ENCODE measurements around the gene RUNX1.

Gene RUNX1

GRCh38 chr21:35079181-35079580 lies 30.1 kb upstream of the RUNX1 start:
- no CpG with 5 or more reads among the region's 3 CpGs for WGBS (ENCODE audit: extremely low coverage, insufficient coverage, insufficient read length)
- Histone ChIP-seq H3K4me3 (ENCODE audit: low read depth, low read length) (no peak overlapping the region), H3K4ac (ENCODE audit: low read depth, low read length) (no peak overlapping the region), H2AK5ac (ENCODE audit: low read length) (no peak overlapping the region), H4K8ac (ENCODE audit: low read depth, low read length) (no peak overlapping the region), H3K14ac (ENCODE audit: low read length) (no peak overlapping the region), H3K79me1 (ENCODE audit: low read length) (no peaks in the 10 kb centered on the region), H3K4me2 (ENCODE audit: low read length) (no peak overlapping the region), H2AFZ (ENCODE audit: insufficient read depth, low read length, poor library complexity) (no peak overlapping the region), H3K9me3 (ENCODE audit: insufficient read depth, low read depth, low read length) (peaks cover 1% of the 10 kb centered on the region), H2BK120ac (ENCODE audit: insufficient read depth, low read length, poor library complexity) (no peak overlapping the region), H2BK12ac (ENCODE audit: low read length) (no peak overlapping the region), H3K27ac (ENCODE audit: low read depth, low read length) (no peak overlapping the region), H4K91ac (ENCODE audit: low read depth, low read length) (no peak overlapping the region), H2BK5ac (ENCODE audit: low read depth, low read length, poor library complexity) (no peak overlapping the region), H3K23ac (ENCODE audit: low read length) (no peak overlapping the region), H3K4me1 (ENCODE audit: control insufficient read depth in 1 of 2, insufficient read depth in 2 of 2, low read length in 2 of 2) (peaks cover 4 to 6% of the 10 kb centered on the region in 2 experiments), H3K36me3 (ENCODE audit: control insufficient read depth in 1 of 2, insufficient read depth in 2 of 2, low read length in 2 of 2) (no peaks in the 10 kb centered on the region), H3K27me3 (ENCODE audit: insufficient read depth, low read length) (no peaks in the 10 kb centered on the region), H3K9ac (ENCODE audit: low read length) (no peak overlapping the region), H3K18ac (ENCODE audit: low read length) (no peak overlapping the region), H4K12ac (ENCODE audit: low read depth, low read length) (no peak overlapping the region), H3K79me2 (ENCODE audit: control insufficient read depth, insufficient read depth, low read length, poor library complexity) (no peaks in the 10 kb centered on the region)
- peak; percentile 70 to 86 for DNase-seq

- Histone ChIP-seq H3K79me1 (ENCODE audit: low read length) (no peaks in the 10 kb centered on the region), H3K27me3 (ENCODE audit: insufficient read depth, low read length) (no peaks in the 10 kb centered on the region), H3K4me1 (ENCODE audit: control insufficient read depth in 1 of 2, insufficient read depth in 2 of 2, low read length in 2 of 2) (peaks cover 4 to 6% of the 10 kb centered on the region in 2 experiments), H2BK120ac (ENCODE audit: insufficient read depth, low read length, poor library complexity) (no peak overlapping the region), H3K4me3 (ENCODE audit: low read depth, low read length) (no peak overlapping the region), H2BK5ac (ENCODE audit: low read depth, low read length, poor library complexity) (no peak overlapping the region), H4K91ac (ENCODE audit: low read depth, low read length) (no peak overlapping the region), H3K4ac (ENCODE audit: low read depth, low read length) (no peak overlapping the region), H2AFZ (ENCODE audit: insufficient read depth, low read length, poor library complexity) (no peak overlapping the region), H3K23ac (ENCODE audit: low read length) (no peak overlapping the region), H3K27ac (ENCODE audit: low read depth, low read length) (no peak overlapping the region), H4K8ac (ENCODE audit: low read depth, low read length) (no peak overlapping the region), H2AK5ac (ENCODE audit: low read length) (peak overlapping the region; percentile 70), H4K12ac (ENCODE audit: low read depth, low read length) (no peak overlapping the region), H3K9me3 (ENCODE audit: insufficient read depth, low read depth, low read length) (no peaks in the 10 kb centered on the region), H3K14ac (ENCODE audit: low read length) (no peak overlapping the region), H3K18ac (ENCODE audit: low read length) (no peak overlapping the region), H3K36me3 (ENCODE audit: control insufficient read depth in 1 of 2, insufficient read depth in 2 of 2, low read length in 2 of 2) (no peaks in the 10 kb centered on the region), H3K79me2 (ENCODE audit: control insufficient read depth, insufficient read depth, low read length, poor library complexity) (no peaks in the 10 kb centered on the region), H3K9ac (ENCODE audit: low read length) (no peak overlapping the region), H3K4me2 (ENCODE audit: low read length) (no peak overlapping the region), H2BK12ac (ENCODE audit: low read length) (no peak overlapping the region)
- no peak for DNase-seq
- WGBS (ENCODE audit: extremely low coverage, insufficient coverage, insufficient read length), result no CpG with 5 or more reads among the region's 4 CpGs
Measured at GRCh38 chr21:35077975-35078374, 28.9 kb upstream of the RUNX1 start.

GRCh38 chr21:35077466-35077865 lies 28.4 kb upstream of the RUNX1 start:
- Histone ChIP-seq H2BK5ac (ENCODE audit: low read depth, low read length, poor library complexity) (no peak overlapping the region), H2AK5ac (ENCODE audit: low read length) (no peak overlapping the region), H3K27ac (ENCODE audit: low read depth, low read length) (no peak overlapping the region), H3K79me1 (ENCODE audit: low read length) (no peaks in the 10 kb centered on the region), H3K27me3 (ENCODE audit: insufficient read depth, low read length) (no peaks in the 10 kb centered on the region), H3K4me1 (ENCODE audit: control insufficient read depth in 1 of 2, insufficient read depth in 2 of 2, low read length in 2 of 2) (peaks cover 4 to 6% of the 10 kb centered on the region in 2 experiments), H2BK120ac (ENCODE audit: insufficient read depth, low read length, poor library complexity) (no peak overlapping the region), H3K9ac (ENCODE audit: low read length) (no peak overlapping the region), H3K79me2 (ENCODE audit: control insufficient read depth, insufficient read depth, low read length, poor library complexity) (no peaks in the 10 kb centered on the region), H2BK12ac (ENCODE audit: low read length) (no peak overlapping the region), H4K91ac (ENCODE audit: low read depth, low read length) (no peak overlapping the region), H4K8ac (ENCODE audit: low read depth, low read length) (no peak overlapping the region), H4K12ac (ENCODE audit: low read depth, low read length) (no peak overlapping the region), H3K36me3 (ENCODE audit: control insufficient read depth in 1 of 2, insufficient read depth in 2 of 2, low read length in 2 of 2) (no peaks in the 10 kb centered on the region), H3K9me3 (ENCODE audit: insufficient read depth, low read depth, low read length) (no peaks in the 10 kb centered on the region), H3K18ac (ENCODE audit: low read length) (no peak overlapping the region), H2AFZ (ENCODE audit: insufficient read depth, low read length, poor library complexity) (no peak overlapping the region), H3K23ac (ENCODE audit: low read length) (no peak overlapping the region), H3K4me2 (ENCODE audit: low read length) (no peak overlapping the region), H3K4ac (ENCODE audit: low read depth, low read length) (no peak overlapping the region), H3K14ac (ENCODE audit: low read length) (no peak overlapping the region), H3K4me3 (ENCODE audit: low read depth, low read length) (no peak overlapping the region)
- DNase-seq, result no peak
- no CpG with 5 or more reads among the region's 4 CpGs for WGBS (ENCODE audit: extremely low coverage, insufficient coverage, insufficient read length)

- WGBS (ENCODE audit: extremely low coverage, insufficient coverage, insufficient read length), result no CpG with 5 or more reads among the region's 6 CpGs
- no peak overlapping the region for H3K14ac ChIP-seq (ENCODE audit: low read length)
- H3K4me2 ChIP-seq (ENCODE audit: low read length), result no peak overlapping the region
- H4K12ac ChIP-seq (ENCODE audit: low read depth, low read length), result no peak overlapping the region
- no peak overlapping the region for H2BK12ac ChIP-seq (ENCODE audit: low read length)
- H2BK5ac ChIP-seq (ENCODE audit: low read depth, low read length, poor library complexity), result no peak overlapping the region
- H4K8ac ChIP-seq (ENCODE audit: low read depth, low read length), result no peak overlapping the region
- H3K18ac ChIP-seq (ENCODE audit: low read length), result no peak overlapping the region
- H3K4ac ChIP-seq (ENCODE audit: low read depth, low read length), result no peak overlapping the region
- H3K79me1 ChIP-seq (ENCODE audit: low read length), result no peaks in the 10 kb centered on the region
- no peaks in the 10 kb centered on the region for H3K36me3 ChIP-seq (ENCODE audit: control insufficient read depth in 1 of 2, insufficient read depth in 2 of 2, low read length in 2 of 2)
- H3K4me3 ChIP-seq (ENCODE audit: low read depth, low read length), result no peak overlapping the region
- no peaks in the 10 kb centered on the region for H3K79me2 ChIP-seq (ENCODE audit: control insufficient read depth, insufficient read depth, low read length, poor library complexity)
- no peak for DNase-seq
- no peak overlapping the region for H3K23ac ChIP-seq (ENCODE audit: low read length)
- peaks cover 3% of the 10 kb centered on the region in 2 experiments for H3K4me1 ChIP-seq (ENCODE audit: control insufficient read depth in 1 of 2, insufficient read depth in 2 of 2, low read length in 2 of 2)
- H3K9me3 ChIP-seq (ENCODE audit: insufficient read depth, low read depth, low read length), result no peaks in the 10 kb centered on the region
- no peak overlapping the region for H3K9ac ChIP-seq (ENCODE audit: low read length)
- no peak overlapping the region for H2AK5ac ChIP-seq (ENCODE audit: low read length)
- H2AFZ ChIP-seq (ENCODE audit: insufficient read depth, low read length, poor library complexity), result no peak overlapping the region
- H3K27me3 ChIP-seq (ENCODE audit: insufficient read depth, low read length), result no peaks in the 10 kb centered on the region
- H4K91ac ChIP-seq (ENCODE audit: low read depth, low read length), result no peak overlapping the region
- H2BK120ac ChIP-seq (ENCODE audit: insufficient read depth, low read length, poor library complexity), result no peak overlapping the region
- no peak overlapping the region for H3K27ac ChIP-seq (ENCODE audit: low read depth, low read length)
Measured at GRCh38 chr21:35075546-35075945, 26.4 kb upstream of the RUNX1 start.
